Astrocyte (in vitro differentiated cells and primary cell): ENCODE data around the gene NPR1. TPM values are rescaled to one million over a fixed set of nuclear protein-coding genes. Genes with fewer than 3 reads are reported as not detected.
"Not testable (repeated sequence)": the region's sequence is repeated elsewhere in the genome, so short reads cannot be mapped to it uniquely, and the experiment has no call there.

ENCODE experiments used
- DNase-seq: peaks from one replicate; pipeline ENCODE4 v3.0.0-alpha.2; 2010; ENCODE audit warnings: low read depth
- FAIRE-seq: peaks from 2 replicates; lab custom pipeline; 2011; peaks lifted over from hg19 to GRCh38; lab: Jason Lieb, UNC
- H2AFZ ChIP-seq: 2 replicates; pipeline ENCODE4 v1.6.0; 2012; ENCODE audit warnings: low read depth, low read length, inconsistent platforms
- H3K27ac ChIP-seq: 2 replicates; pipeline ENCODE4 v1.5.1; 2011; ENCODE audit warnings: low read depth, low read length, inconsistent platforms
- H3K27me3 ChIP-seq: 2 replicates; pipeline ENCODE4 v1.6.0; 2011; ENCODE audit warnings: low read length, inconsistent platforms; ENCODE audit not compliant: insufficient read depth
- H3K36me3 ChIP-seq: 2 replicates; pipeline ENCODE4 v1.5.1; 2011; ENCODE audit warnings: low read length, inconsistent platforms; ENCODE audit not compliant: insufficient read depth
- H3K4me1 ChIP-seq: 2 replicates; pipeline ENCODE4 v1.5.1; 2011; ENCODE audit warnings: low read length, inconsistent platforms; ENCODE audit not compliant: insufficient read depth
- H3K4me2 ChIP-seq: 2 replicates; pipeline ENCODE4 v1.6.0; 2012; ENCODE audit warnings: low read length, inconsistent platforms
- H3K4me3 ChIP-seq: 2 replicates; pipeline ENCODE4 v1.5.1; 2011; ENCODE audit warnings: low read depth, mild to moderate bottlenecking, low read length, inconsistent platforms; ENCODE audit not compliant: insufficient read depth
- H3K79me2 ChIP-seq: 2 replicates; pipeline ENCODE4 v1.6.0; 2012; ENCODE audit warnings: mild to moderate bottlenecking, low read length, inconsistent platforms; ENCODE audit not compliant: insufficient read depth
- H3K9ac ChIP-seq: 2 replicates; pipeline ENCODE4 v1.6.0; 2012; ENCODE audit warnings: mild to moderate bottlenecking, low read length, inconsistent platforms
- H3K9me3 ChIP-seq: 2 replicates; pipeline ENCODE4 v1.5.1; 2012; ENCODE audit warnings: low read depth, mild to moderate bottlenecking, low read length, inconsistent platforms; ENCODE audit not compliant: insufficient read depth
- H4K20me1 ChIP-seq: 2 replicates; pipeline ENCODE4 v1.6.0; 2012; ENCODE audit warnings: low read length, inconsistent platforms; ENCODE audit not compliant: insufficient read depth
- H3K27ac Mint-ChIP-seq: one replicate; pipeline ENCODE4 v1.8.0; 2021; ENCODE audit warnings: mild to moderate bottlenecking, mixed read lengths; ENCODE audit not compliant: unreplicated experiment
- H3K27me3 Mint-ChIP-seq: one replicate; pipeline ENCODE4 v1.8.0; 2021; ENCODE audit warnings: low read depth, mixed read lengths; ENCODE audit not compliant: unreplicated experiment
- H3K36me3 Mint-ChIP-seq: one replicate; pipeline ENCODE4 v1.8.0; 2021; ENCODE audit warnings: low read depth, mixed read lengths; ENCODE audit not compliant: unreplicated experiment
- H3K4me1 Mint-ChIP-seq: one replicate; pipeline ENCODE4 v1.8.0; 2021; ENCODE audit warnings: low read depth, mixed read lengths; ENCODE audit not compliant: unreplicated experiment
- H3K4me3 Mint-ChIP-seq: one replicate; pipeline ENCODE4 v1.8.0; 2021; ENCODE audit warnings: mild to moderate bottlenecking, moderate library complexity, mixed read lengths; ENCODE audit not compliant: unreplicated experiment
- H3K9me3 Mint-ChIP-seq: one replicate; pipeline ENCODE4 v1.8.0; 2021; ENCODE audit warnings: mild to moderate bottlenecking, mixed read lengths; ENCODE audit not compliant: unreplicated experiment
- CTCF ChIP-seq: IDR thresholded peaks from 2 replicates; pipeline ENCODE4 v1.5.1; 2011; ENCODE audit warnings: low read depth, mild to moderate bottlenecking, inconsistent platforms, low read length, moderate library complexity; ENCODE audit not compliant: insufficient read depth
- EZH2 ChIP-seq: IDR thresholded peaks from 2 replicates; pipeline ENCODE4 v1.6.1; 2012; ENCODE audit warnings: mild to moderate bottlenecking, low read length, inconsistent platforms; ENCODE audit not compliant: insufficient read depth
- total RNA-seq: library from RNA; stranded (reverse); gene quantifications from 2 replicates; pipeline ENCODE4 v1.2.1, GENCODE V29; 2021

Gene NPR1
- total RNA-seq, 1 donor from 2014 or later, result 0.11 TPM

GRCh38 chr1:153699768-153700167 is 21.3 kb downstream of the NPR1 start:
- H3K36me3 Mint-ChIP-seq, result no peaks in the 10 kb centered on the region
- peaks cover 16% of the 10 kb centered on the region for H3K4me1 Mint-ChIP-seq
- no peaks in the 10 kb centered on the region for H3K9me3 ChIP-seq
- no peak overlapping the region for H3K27ac Mint-ChIP-seq
- no peak overlapping the region for H2AFZ ChIP-seq
- H3K4me3 Mint-ChIP-seq, result no peak overlapping the region
- no peak overlapping the region for H3K4me2 ChIP-seq
- no peaks in the 10 kb centered on the region for H3K79me2 ChIP-seq
- DNase-seq, result no peak
- no peak for FAIRE-seq
- no peaks in the 10 kb centered on the region for H4K20me1 ChIP-seq
- no peaks in the 10 kb centered on the region for H3K9me3 Mint-ChIP-seq
- TF ChIP-seq EZH2 (no peak), CTCF (no peak)
- no peaks in the 10 kb centered on the region for H3K36me3 ChIP-seq
- H3K27ac ChIP-seq, result no peak overlapping the region
- H3K27me3 ChIP-seq, result no peaks in the 10 kb centered on the region
- H3K4me1 ChIP-seq, result peaks cover 6% of the 10 kb centered on the region
- H3K4me3 ChIP-seq, result no peak overlapping the region
- no peak overlapping the region for H3K9ac ChIP-seq
- no peaks in the 10 kb centered on the region for H3K27me3 Mint-ChIP-seq

- Mint-ChIP-seq H3K27ac (no peak overlapping the region), H3K36me3 (no peaks in the 10 kb centered on the region), H3K4me3 (no peak overlapping the region), H3K4me1 (peaks cover 1% of the 10 kb centered on the region), H3K9me3 (no peaks in the 10 kb centered on the region), H3K27me3 (no peaks in the 10 kb centered on the region)
- Histone ChIP-seq H4K20me1 (no peaks in the 10 kb centered on the region), H3K4me2 (no peak overlapping the region), H3K9me3 (no peaks in the 10 kb centered on the region), H3K4me1 (no peaks in the 10 kb centered on the region), H3K27me3 (no peaks in the 10 kb centered on the region), H3K9ac (no peak overlapping the region), H3K27ac (no peak overlapping the region), H3K4me3 (no peak overlapping the region), H3K36me3 (no peaks in the 10 kb centered on the region), H2AFZ (no peak overlapping the region), H3K79me2 (no peaks in the 10 kb centered on the region)
- no peak for TF ChIP-seq CTCF
- no peak for TF ChIP-seq EZH2
- FAIRE-seq, result no peak
- no peak for DNase-seq
Observed at GRCh38 chr1:153705484-153705883, 27.0 kb downstream of the NPR1 start.

GRCh38 chr1:153711026-153711425 is 32.5 kb downstream of the NPR1 start:
- Mint-ChIP-seq H3K27ac (no peak overlapping the region), H3K4me3 (no peak overlapping the region)

GRCh38 chr1:153716211-153716610 is 37.7 kb downstream of the NPR1 start:
- H3K36me3 Mint-ChIP-seq, DNase-seq, H3K36me3 ChIP-seq, H2AFZ ChIP-seq, H3K4me3 ChIP-seq, H3K27ac Mint-ChIP-seq, H3K9me3 ChIP-seq, H3K27me3 Mint-ChIP-seq, H4K20me1 ChIP-seq, H3K4me1 Mint-ChIP-seq, H3K27ac ChIP-seq, H3K9me3 Mint-ChIP-seq, H3K4me3 Mint-ChIP-seq, H3K79me2 ChIP-seq, H3K4me1 ChIP-seq, FAIRE-seq, H3K27me3 ChIP-seq, H3K9ac ChIP-seq, H3K4me2 ChIP-seq: not testable (repeated sequence)

More at GRCh38 chr1:153711026-153711425, 32.5 kb downstream of the NPR1 start:
- TF ChIP-seq CTCF, result no peak
- no peak for TF ChIP-seq EZH2
- Histone ChIP-seq H3K4me1 (no peaks in the 10 kb centered on the region), H3K9me3 (no peaks in the 10 kb centered on the region), H3K4me3 (no peak overlapping the region), H3K79me2 (no peaks in the 10 kb centered on the region), H4K20me1 (no peaks in the 10 kb centered on the region), H3K27me3 (no peaks in the 10 kb centered on the region), H3K36me3 (no peaks in the 10 kb centered on the region), H2AFZ (no peak overlapping the region), H3K27ac (no peak overlapping the region), H3K4me2 (no peak overlapping the region), H3K9ac (no peak overlapping the region)
- Mint-ChIP-seq H3K36me3 (no peaks in the 10 kb centered on the region), H3K9me3 (no peaks in the 10 kb centered on the region), H3K4me1 (peaks cover 1% of the 10 kb centered on the region), H3K27me3 (peaks cover 5% of the 10 kb centered on the region)
- DNase-seq (no peak), FAIRE-seq (no peak)
